GM18508 (cell line): ENCODE measurements around the gene CCDC83.

Source experiments
- ATAC-seq: cut with Tn5 transposase; IDR thresholded peaks from one replicate; pipeline ENCODE4 v1.9.1; 2021; ENCODE audit warnings: moderate number of reproducible peaks; ENCODE audit not compliant: insufficient read depth, unreplicated experiment

Gene CCDC83

GRCh38 chr11:85961930-85962363 is 106.8 kb downstream of the CCDC83 start:
- no peak for ATAC-seq

- no peak for ATAC-seq
These were observed 110.0 kb downstream of the CCDC83 start for GRCh38 chr11:85965202-85965601.

DNA sequence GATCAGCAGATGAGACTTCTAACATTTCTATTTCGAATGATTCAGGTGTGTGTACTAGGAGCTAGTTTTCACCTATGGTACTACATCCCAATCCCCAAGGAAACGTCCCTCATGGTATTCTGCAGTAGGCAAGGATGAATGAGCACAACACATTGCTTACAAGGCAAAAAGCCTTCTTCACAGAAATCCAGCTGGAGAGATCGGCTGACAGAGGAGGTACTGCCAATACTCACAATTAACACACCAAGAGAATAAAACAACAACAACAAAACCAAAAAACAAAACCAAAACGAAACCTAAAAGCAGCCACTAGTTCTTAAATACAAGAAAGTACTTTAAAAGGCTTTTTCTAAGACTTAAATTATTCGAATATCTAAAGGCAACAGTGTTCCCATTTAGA is 112.3 kb downstream of the CCDC83 start:
- no peak for ATAC-seq
